ENCODE data around the gene SUCLG2.
"Not testable (repeated sequence)": the region's sequence is repeated elsewhere in the genome, so short reads cannot be mapped to it uniquely, and the experiment has no call there.

SUCLG2 gene

DNA sequence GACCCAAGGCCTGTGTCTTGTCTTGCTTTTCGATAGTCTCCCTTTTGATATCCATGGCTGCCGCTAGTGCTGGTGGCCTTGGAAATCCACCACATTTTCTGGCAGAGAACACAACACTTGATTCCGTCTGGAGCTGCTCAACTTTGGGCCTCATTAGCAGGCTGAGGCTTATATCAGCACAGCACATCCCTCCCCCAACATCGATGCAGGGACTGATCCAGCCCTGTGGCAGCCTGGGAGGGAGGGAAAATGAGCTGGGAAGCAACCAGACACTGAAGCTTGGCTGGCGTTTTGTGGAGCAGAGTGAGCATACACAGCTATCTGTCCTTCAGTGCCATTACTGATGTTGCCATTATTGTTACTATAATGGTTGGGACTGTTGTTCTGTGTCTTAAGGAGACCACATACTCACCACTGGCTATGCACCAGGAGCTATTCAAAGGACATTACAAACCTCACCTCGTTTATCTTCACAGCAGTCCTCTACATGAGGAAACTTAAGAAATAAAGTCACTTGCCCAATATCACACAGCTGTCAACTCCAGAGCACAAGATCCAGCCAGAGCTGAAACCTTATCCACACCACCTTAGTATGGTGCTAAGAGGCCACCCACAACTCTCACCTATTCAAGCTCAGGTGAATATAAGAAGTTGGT is 102.9 kb downstream of the SUCLG2 start (continued):
- TF ChIP-seq, protein P1, sequence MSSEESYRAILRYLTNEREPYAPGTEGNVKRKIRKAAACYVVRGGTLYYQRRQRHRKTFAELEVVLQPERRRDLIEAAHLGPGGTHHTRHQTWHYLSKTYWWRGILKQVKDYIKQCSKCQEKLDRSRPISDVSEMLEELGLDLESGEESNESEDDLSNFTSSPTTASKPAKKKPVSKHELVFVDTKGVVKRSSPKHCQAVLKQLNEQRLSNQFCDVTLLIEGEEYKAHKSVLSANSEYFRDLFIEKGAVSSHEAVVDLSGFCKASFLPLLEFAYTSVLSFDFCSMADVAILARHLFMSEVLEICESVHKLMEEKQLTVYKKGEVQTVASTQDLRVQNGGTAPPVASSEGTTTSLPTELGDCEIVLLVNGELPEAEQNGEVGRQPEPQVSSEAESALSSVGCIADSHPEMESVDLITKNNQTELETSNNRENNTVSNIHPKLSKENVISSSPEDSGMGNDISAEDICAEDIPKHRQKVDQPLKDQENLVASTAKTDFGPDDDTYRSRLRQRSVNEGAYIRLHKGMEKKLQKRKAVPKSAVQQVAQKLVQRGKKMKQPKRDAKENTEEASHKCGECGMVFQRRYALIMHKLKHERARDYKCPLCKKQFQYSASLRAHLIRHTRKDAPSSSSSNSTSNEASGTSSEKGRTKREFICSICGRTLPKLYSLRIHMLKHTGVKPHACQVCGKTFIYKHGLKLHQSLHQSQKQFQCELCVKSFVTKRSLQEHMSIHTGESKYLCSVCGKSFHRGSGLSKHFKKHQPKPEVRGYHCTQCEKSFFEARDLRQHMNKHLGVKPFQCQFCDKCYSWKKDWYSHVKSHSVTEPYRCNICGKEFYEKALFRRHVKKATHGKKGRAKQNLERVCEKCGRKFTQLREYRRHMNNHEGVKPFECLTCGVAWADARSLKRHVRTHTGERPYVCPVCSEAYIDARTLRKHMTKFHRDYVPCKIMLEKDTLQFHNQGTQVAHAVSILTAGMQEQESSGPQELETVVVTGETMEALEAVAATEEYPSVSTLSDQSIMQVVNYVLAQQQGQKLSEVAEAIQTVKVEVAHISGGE (tag by site-specific recombination; conservative IDR thresholded peaks at IDR 0.05; ENCODE audit: low read depth) = no peak
- no peak for TF ChIP-seq FEZF1 (tag by site-specific recombination; IDR thresholded peaks at IDR 0.05)
- no peak for TF ChIP-seq ZNF571 (tag by site-specific recombination; IDR thresholded peaks at IDR 0.05)
- no peak for TF ChIP-seq HOXA7 (CRISPR knock-in tag; IDR thresholded peaks at IDR 0.05; ENCODE audit: borderline replicate concordance)

DNA sequence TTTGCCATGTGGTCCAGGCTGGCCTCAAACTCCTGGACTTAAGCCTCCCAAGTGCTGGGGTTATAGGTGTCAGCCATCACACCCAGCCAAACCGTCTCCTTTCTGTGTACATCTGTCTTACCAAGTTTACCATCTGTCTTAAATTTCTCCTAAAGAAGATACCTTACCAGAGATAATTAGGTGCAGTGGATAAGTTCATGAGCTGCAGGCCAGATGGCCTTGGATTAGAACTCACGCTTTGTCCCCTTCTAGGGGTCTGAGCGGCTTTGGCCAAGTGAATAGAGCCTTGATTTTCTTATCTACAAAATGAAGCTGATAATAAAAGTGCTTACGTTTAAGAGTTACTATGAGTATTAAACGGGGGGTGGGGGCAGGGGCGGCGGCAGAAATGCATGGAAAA is 103.9 kb downstream of the SUCLG2 start:
- no peak overlapping the region for H3K4me3 ChIP-seq (ENCODE audit: low read depth, low read length)
- no peaks in the 10 kb centered on the region for H3K4me1 ChIP-seq (ENCODE audit: control insufficient read depth, insufficient read depth, low read length)
- no peak overlapping the region for H3K27ac ChIP-seq (ENCODE audit: extremely low read depth, low read depth, low read length)
- no peaks in the 10 kb centered on the region for H3K9me3 ChIP-seq (ENCODE audit: control insufficient read depth, insufficient read depth, low read depth, low read length)
- no peaks in the 10 kb centered on the region for H3K36me3 ChIP-seq (ENCODE audit: control insufficient read depth in 2 of 2, insufficient read depth in 1 of 2, low read length in 2 of 2)
- ChIA-PET CTCF (no interaction called here), POLR2A (no interaction called here)
- TF ChIP-seq, protein P2, sequence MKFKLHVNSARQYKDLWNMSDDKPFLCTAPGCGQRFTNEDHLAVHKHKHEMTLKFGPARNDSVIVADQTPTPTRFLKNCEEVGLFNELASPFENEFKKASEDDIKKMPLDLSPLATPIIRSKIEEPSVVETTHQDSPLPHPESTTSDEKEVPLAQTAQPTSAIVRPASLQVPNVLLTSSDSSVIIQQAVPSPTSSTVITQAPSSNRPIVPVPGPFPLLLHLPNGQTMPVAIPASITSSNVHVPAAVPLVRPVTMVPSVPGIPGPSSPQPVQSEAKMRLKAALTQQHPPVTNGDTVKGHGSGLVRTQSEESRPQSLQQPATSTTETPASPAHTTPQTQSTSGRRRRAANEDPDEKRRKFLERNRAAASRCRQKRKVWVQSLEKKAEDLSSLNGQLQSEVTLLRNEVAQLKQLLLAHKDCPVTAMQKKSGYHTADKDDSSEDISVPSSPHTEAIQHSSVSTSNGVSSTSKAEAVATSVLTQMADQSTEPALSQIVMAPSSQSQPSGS (tag by site-specific recombination; IDR thresholded peaks at IDR 0.05; ENCODE audit: low read depth) = no peak
- TF ChIP-seq, protein P3, sequence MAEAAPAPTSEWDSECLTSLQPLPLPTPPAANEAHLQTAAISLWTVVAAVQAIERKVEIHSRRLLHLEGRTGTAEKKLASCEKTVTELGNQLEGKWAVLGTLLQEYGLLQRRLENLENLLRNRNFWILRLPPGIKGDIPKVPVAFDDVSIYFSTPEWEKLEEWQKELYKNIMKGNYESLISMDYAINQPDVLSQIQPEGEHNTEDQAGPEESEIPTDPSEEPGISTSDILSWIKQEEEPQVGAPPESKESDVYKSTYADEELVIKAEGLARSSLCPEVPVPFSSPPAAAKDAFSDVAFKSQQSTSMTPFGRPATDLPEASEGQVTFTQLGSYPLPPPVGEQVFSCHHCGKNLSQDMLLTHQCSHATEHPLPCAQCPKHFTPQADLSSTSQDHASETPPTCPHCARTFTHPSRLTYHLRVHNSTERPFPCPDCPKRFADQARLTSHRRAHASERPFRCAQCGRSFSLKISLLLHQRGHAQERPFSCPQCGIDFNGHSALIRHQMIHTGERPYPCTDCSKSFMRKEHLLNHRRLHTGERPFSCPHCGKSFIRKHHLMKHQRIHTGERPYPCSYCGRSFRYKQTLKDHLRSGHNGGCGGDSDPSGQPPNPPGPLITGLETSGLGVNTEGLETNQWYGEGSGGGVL (tag by site-specific recombination; IDR thresholded peaks at IDR 0.05) = no peak
- no peak for TF ChIP-seq ZNF621 (tag by site-specific recombination; IDR thresholded peaks at IDR 0.05)
- TF ChIP-seq ZNF121 (tag by site-specific recombination; IDR thresholded peaks at IDR 0.05) = no peak

DNA sequence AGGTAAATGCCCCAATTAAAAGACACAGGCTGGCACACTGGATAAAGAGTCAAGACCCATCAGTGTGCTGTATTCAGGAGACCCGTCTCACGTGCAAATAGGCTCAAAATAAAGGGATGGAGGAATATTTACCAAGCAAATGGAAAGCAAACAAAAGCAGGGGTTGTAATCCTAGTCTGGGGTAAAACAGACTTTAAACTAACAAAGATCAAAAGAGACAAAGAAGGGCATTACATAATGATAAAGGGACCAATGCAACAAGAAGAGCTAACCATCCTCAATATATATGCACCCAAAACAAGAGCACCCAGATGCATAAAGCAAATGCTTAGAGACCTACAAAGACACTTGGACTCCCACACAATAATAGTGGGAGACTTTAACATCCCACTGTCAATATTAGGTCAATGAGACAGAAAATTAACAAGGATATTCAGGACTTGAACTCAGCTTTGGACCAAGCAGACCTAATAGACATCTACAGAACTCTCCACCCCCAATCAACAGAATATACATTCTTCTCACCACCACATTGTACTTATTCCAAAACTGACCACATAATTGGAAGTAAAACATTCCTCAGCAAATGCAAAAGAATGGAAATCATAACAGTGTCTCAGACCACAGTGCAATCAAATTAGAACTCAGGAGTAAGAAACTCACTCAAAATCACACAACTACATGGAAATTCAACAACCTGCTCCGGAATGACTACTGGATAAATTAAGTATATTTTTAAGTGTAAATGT is 111.7 kb downstream of the SUCLG2 start:
- H3K4me1 ChIP-seq (ENCODE audit: control insufficient read depth, insufficient read depth, low read length); H3K4me3 ChIP-seq (ENCODE audit: low read depth, low read length); CTCF ChIA-PET; H3K9me3 ChIP-seq (ENCODE audit: control insufficient read depth, insufficient read depth, low read depth, low read length); H3K36me3 ChIP-seq (ENCODE audit: control insufficient read depth in 2 of 2, insufficient read depth in 1 of 2, low read length in 2 of 2); POLR2A ChIA-PET; H3K27ac ChIP-seq (ENCODE audit: extremely low read depth, low read depth, low read length): not testable (repeated sequence)

DNA sequence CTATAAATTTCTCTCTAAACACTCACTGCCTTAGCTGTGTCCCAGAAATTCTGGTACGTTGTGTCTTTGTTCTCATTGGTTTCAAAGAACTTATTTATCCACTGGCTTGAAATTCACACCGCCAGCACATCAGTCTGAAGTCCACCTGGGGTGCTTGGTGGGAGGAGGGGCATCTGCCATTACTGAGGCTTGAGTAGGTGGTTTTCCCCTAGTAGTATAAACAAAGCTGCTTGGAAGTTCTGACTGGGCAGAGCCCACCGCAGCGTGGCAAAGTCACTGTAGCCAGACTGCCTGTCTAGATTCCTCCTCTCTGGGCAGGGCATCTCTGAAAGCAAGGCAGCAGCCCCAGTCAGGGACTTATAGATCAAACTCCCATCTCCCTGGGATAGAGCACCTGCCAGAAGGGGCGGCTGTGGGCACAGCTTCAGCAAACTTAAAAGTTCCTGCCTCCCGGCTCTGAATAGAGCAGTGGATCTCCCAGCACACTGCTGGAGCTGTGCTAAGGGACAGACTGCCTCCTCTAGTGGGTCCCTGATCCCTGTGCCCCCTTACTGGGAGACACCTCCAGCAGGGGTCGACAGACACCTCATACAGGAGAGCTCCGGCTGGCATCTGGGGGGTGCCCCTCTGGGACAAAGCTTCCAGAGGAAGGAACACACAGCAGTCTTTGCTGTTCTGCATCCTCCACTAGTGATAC is 114.1 kb downstream of the SUCLG2 start:
- Histone ChIP-seq H3K4me3 (ENCODE audit: low read depth, low read length) (no peak overlapping the region), H3K36me3 (ENCODE audit: control insufficient read depth in 2 of 2, insufficient read depth in 1 of 2, low read length in 2 of 2) (no peaks in the 10 kb centered on the region), H3K4me1 (ENCODE audit: control insufficient read depth, insufficient read depth, low read length) (no peaks in the 10 kb centered on the region), H3K9me3 (ENCODE audit: control insufficient read depth, insufficient read depth, low read depth, low read length) (no peaks in the 10 kb centered on the region), H3K27ac (ENCODE audit: extremely low read depth, low read depth, low read length) (no peak overlapping the region)
- CTCF ChIA-PET = no interaction called here
- POLR2A ChIA-PET = no interaction called here
- TF ChIP-seq, protein P2 (tag by site-specific recombination; IDR thresholded peaks at IDR 0.05; ENCODE audit: low read depth) = no peak
- TF ChIP-seq ZNF248 (tag by site-specific recombination; IDR thresholded peaks at IDR 0.05) (no peak), ZNF221 (tag by site-specific recombination; IDR thresholded peaks at IDR 0.05; ENCODE audit: borderline replicate concordance) (no peak), ZNF146 (tag by site-specific recombination; IDR thresholded peaks at IDR 0.05) (no peak), KLF16 (tag by site-specific recombination; IDR thresholded peaks at IDR 0.05) (no peak), ZNF843 (tag by site-specific recombination; IDR thresholded peaks at IDR 0.05) (no peak), BCL11B (tag by site-specific recombination; IDR thresholded peaks at IDR 0.05; ENCODE audit: low read depth) (no peak), HOXD13 (CRISPR knock-in tag; IDR thresholded peaks at IDR 0.05; ENCODE audit: borderline replicate concordance) (no peak), KLF10 (tag by site-specific recombination; IDR thresholded peaks at IDR 0.05) (no peak)
- TF ChIP-seq, protein P4, sequence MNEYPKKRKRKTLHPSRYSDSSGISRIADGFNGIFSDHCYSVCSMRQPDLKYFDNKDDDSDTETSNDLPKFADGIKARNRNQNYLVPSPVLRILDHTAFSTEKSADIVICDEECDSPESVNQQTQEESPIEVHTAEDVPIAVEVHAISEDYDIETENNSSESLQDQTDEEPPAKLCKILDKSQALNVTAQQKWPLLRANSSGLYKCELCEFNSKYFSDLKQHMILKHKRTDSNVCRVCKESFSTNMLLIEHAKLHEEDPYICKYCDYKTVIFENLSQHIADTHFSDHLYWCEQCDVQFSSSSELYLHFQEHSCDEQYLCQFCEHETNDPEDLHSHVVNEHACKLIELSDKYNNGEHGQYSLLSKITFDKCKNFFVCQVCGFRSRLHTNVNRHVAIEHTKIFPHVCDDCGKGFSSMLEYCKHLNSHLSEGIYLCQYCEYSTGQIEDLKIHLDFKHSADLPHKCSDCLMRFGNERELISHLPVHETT (tag by site-specific recombination; IDR thresholded peaks at IDR 0.05) = no peak
